Uterus (tissue), 2 donors: ENCODE measurements around the gene GREB1L.

Source experiments
- CTCF ChIP-seq, 4 experiments: fragments of 200-600 bp in 2 of 4; fragments of 450-650 bp in 2 of 4; sonication (generic) in 2 of 4; IDR thresholded peaks; one replicate each; pipeline ENCODE4 v1.5.1; 2016 to 2019; ENCODE audit warnings: antibody characterized with exemption in 4 of 4, mild to moderate bottlenecking in 2 of 4, moderate library complexity in 1 of 4
- POLR2A ChIP-seq, 2 donors: fragments of 450-650 bp; IDR thresholded peaks; one replicate each; pipeline ENCODE4 v1.6.1; 2016; ENCODE audit warnings: antibody characterized with exemption in 2 of 2, mild to moderate bottlenecking in 1 of 2, moderate library complexity in 1 of 2

- no peak for TF ChIP-seq CTCF (IDR thresholded peaks at IDR 0.05)
- no peak for TF ChIP-seq POLR2A (IDR thresholded peaks at IDR 0.05)
Observed at GRCh38 chr18:21260621-21261020, 18.6 kb downstream of the GREB1L start.
